GM04504 (cell line): ENCODE data around the gene TDRD7.
"Not testable (repeated sequence)": the region's sequence is repeated elsewhere in the genome, so short reads cannot be mapped to it uniquely, and the experiment has no call there.

ENCODE experiments used
- DNase-seq: peaks from one replicate; pipeline ENCODE4 v3.0.0-alpha.2; 2012; ENCODE audit warnings: low read depth

Gene TDRD7

GRCh38 chr9:97427885-97428284, 16.0 kb downstream of the TDRD7 start:
- no peak for DNase-seq

GRCh38 chr9:97430316-97431043, 18.6 kb downstream of the TDRD7 start:
- no peak for DNase-seq

GRCh38 chr9:97431044-97431441, 19.1 kb downstream of the TDRD7 start:
- DNase-seq = no peak

GRCh38 chr9:97431549-97432143, 19.8 kb downstream of the TDRD7 start:
- no peak for DNase-seq

- no peak for DNase-seq
These were observed 25.2 kb downstream of the TDRD7 start for GRCh38 chr9:97437051-97437600.

GRCh38 chr9:97438257-97438656, 26.4 kb downstream of the TDRD7 start:
- no peak for DNase-seq

GRCh38 chr9:97438666-97439065, 26.8 kb downstream of the TDRD7 start:
- no peak for DNase-seq

- no peak for DNase-seq
These were observed 28.3 kb downstream of the TDRD7 start for GRCh38 chr9:97440160-97440559.

- DNase-seq = no peak
These were observed 29.8 kb downstream of the TDRD7 start for GRCh38 chr9:97441729-97442128.

- DNase-seq = no peak
These were observed 33.3 kb downstream of the TDRD7 start for GRCh38 chr9:97445119-97445701.

- DNase-seq = no peak
These were observed 35.1 kb downstream of the TDRD7 start for GRCh38 chr9:97447001-97447400.

GRCh38 chr9:97453573-97453972, 41.7 kb downstream of the TDRD7 start:
- DNase-seq = not testable (repeated sequence)

GRCh38 chr9:97456841-97457240, 44.9 kb downstream of the TDRD7 start:
- not testable (repeated sequence) for DNase-seq

GRCh38 chr9:97459326-97459725, 47.4 kb downstream of the TDRD7 start:
- no peak for DNase-seq

GRCh38 chr9:97462159-97462558, 50.3 kb downstream of the TDRD7 start:
- DNase-seq = no peak

- no peak for DNase-seq
These were observed 51.0 kb downstream of the TDRD7 start for GRCh38 chr9:97462914-97463313.

- DNase-seq = peak; percentile 53
These were observed 57.0 kb downstream of the TDRD7 start for GRCh38 chr9:97468658-97469448.

- DNase-seq = no peak
These were observed 58.2 kb downstream of the TDRD7 start for GRCh38 chr9:97470076-97470475.

- DNase-seq = no peak
These were observed 61.8 kb downstream of the TDRD7 start for GRCh38 chr9:97473717-97474116.

- no peak for DNase-seq
These were observed 62.6 kb downstream of the TDRD7 start for GRCh38 chr9:97474372-97474925.

GRCh38 chr9:97475059-97475458, 63.2 kb downstream of the TDRD7 start:
- DNase-seq = peak; percentile 91
